Immature natural killer cell (primary cell): Measurements from ENCODE around the gene KCNK7. TPM values are rescaled to one million over a fixed set of nuclear protein-coding genes. Genes with fewer than 3 reads are reported as not detected.
"Not testable (repeated sequence)": the region's sequence is repeated elsewhere in the genome, so short reads cannot be mapped to it uniquely, and the experiment has no call there.

Source experiments
- DNase-seq, 3 donors: peaks; one replicate each; pipeline ENCODE4 v3.0.0; 2022; ENCODE audit warnings: mixed read lengths in 1 of 3
- H3K27ac Mint-ChIP-seq, 6 donors: one replicate each; pipeline ENCODE4 v1.8.0; 2020; ENCODE audit warnings: mixed read lengths in 6 of 6, mild to moderate bottlenecking in 5 of 6, inconsistent platforms in 4 of 6, moderate library complexity in 3 of 6
- H3K27me3 Mint-ChIP-seq, 3 donors: one replicate each; pipeline ENCODE4 v1.8.0; 2020 to 2021; ENCODE audit warnings: low read depth in 3 of 3, mild to moderate bottlenecking in 3 of 3, mixed read lengths in 3 of 3, moderate library complexity in 3 of 3, inconsistent platforms in 1 of 3
- H3K36me3 Mint-ChIP-seq, 3 donors: one replicate each; pipeline ENCODE4 v1.8.0; 2020; ENCODE audit warnings: mixed read lengths in 3 of 3, inconsistent platforms in 2 of 3, mild to moderate bottlenecking in 2 of 3
- H3K4me1 Mint-ChIP-seq, 2 donors: one replicate each; pipeline ENCODE4 v1.8.0; 2020; ENCODE audit warnings: inconsistent platforms in 2 of 2, mild to moderate bottlenecking in 2 of 2, mixed read lengths in 2 of 2, moderate library complexity in 1 of 2
- H3K4me3 Mint-ChIP-seq, 5 donors: one replicate each; pipeline ENCODE4 v1.8.0; 2020; ENCODE audit warnings: mild to moderate bottlenecking in 5 of 5, mixed read lengths in 5 of 5, inconsistent platforms in 3 of 5, moderate library complexity in 3 of 5
- H3K9me3 Mint-ChIP-seq, 6 donors: one replicate each; pipeline ENCODE4 v1.8.0; 2020; ENCODE audit warnings: mild to moderate bottlenecking in 6 of 6, mixed read lengths in 6 of 6, inconsistent platforms in 4 of 6, moderate library complexity in 3 of 6
- polyA plus RNA-seq, 3 donors: library from polyadenylated mRNA; unstranded; fragments of 300-500 nt; fragmentation: Illumina TruSeq; gene quantifications; one replicate each; pipeline ENCODE4 v1.2.3, GENCODE V29; 2021

Gene KCNK7
- not detected for polyA plus RNA-seq

GRCh38 chr11:65595543-65596281 lies at the start of gene KCNK7:
Gene KCNK7 (minus strand): TSS chr11:65595800. CDS start chr11:65595772, 28 bp downstream.
- H3K4me3 Mint-ChIP-seq = no peak within 1 kb of the TSS
- H3K27ac Mint-ChIP-seq = peak within 1 kb of the TSS in 1 of 6 donors; percentile 58
- H3K36me3 Mint-ChIP-seq = no peaks in the 10 kb centered on the region
- no peaks in the 10 kb centered on the region for H3K4me1 Mint-ChIP-seq
- H3K27me3 Mint-ChIP-seq = peaks cover 0 to 6% (median 0%) of the 10 kb centered on the region in 3 donors
- no peak for DNase-seq
- no peaks in the 10 kb centered on the region for H3K9me3 Mint-ChIP-seq

GRCh38 chr11:65644837-65645236 lies 49.2 kb upstream of the KCNK7 start:
- H3K27ac Mint-ChIP-seq = peak overlapping the region; percentile 51 to 88 (median 76)
- peaks cover 38 to 48% of the 10 kb centered on the region in 2 donors for H3K4me1 Mint-ChIP-seq
- no peak for DNase-seq
- peaks cover 3 to 30% (median 19%) of the 10 kb centered on the region in 3 donors for H3K36me3 Mint-ChIP-seq
- H3K9me3 Mint-ChIP-seq = no peaks in the 10 kb centered on the region
- H3K4me3 Mint-ChIP-seq = peak overlapping the region in 2 of 5 donors; percentile 24 to 45
- H3K27me3 Mint-ChIP-seq = peaks cover 26 to 51% (median 49%) of the 10 kb centered on the region in 3 donors

GRCh38 chr11:65643971-65644370 lies 48.4 kb upstream of the KCNK7 start:
- no peaks in the 10 kb centered on the region for H3K9me3 Mint-ChIP-seq
- H3K4me1 Mint-ChIP-seq = peaks cover 46 to 57% of the 10 kb centered on the region in 2 donors
- peak overlapping the region; percentile 60 to 100 (median 87) for H3K27ac Mint-ChIP-seq
- DNase-seq = no peak
- peaks cover 3 to 29% (median 19%) of the 10 kb centered on the region in 3 donors for H3K36me3 Mint-ChIP-seq
- H3K4me3 Mint-ChIP-seq = peak overlapping the region in 3 of 5 donors; percentile 10 to 54 (median 21)
- peaks cover 35 to 59% (median 58%) of the 10 kb centered on the region in 3 donors for H3K27me3 Mint-ChIP-seq

- peak in 1 of 3 donors; percentile 56 for DNase-seq
Observed at GRCh38 chr11:65642014-65642671, 46.5 kb upstream of the KCNK7 start.

GRCh38 chr11:65641297-65642013 lies 45.9 kb upstream of the KCNK7 start:
- DNase-seq = no peak
- Mint-ChIP-seq H3K9me3 (no peaks in the 10 kb centered on the region), H3K36me3 (peaks cover 0 to 24% (median 11%) of the 10 kb centered on the region in 3 donors), H3K27ac (peak overlapping the region; percentile 92 to 100 (median 98)), H3K4me3 (peak overlapping the region; percentile 85 to 96 (median 91)), H3K27me3 (peaks cover 41 to 65% (median 61%) of the 10 kb centered on the region in 3 donors), H3K4me1 (peaks cover 65 to 71% of the 10 kb centered on the region in 2 donors)

More at GRCh38 chr11:65642014-65642671, 46.5 kb upstream of the KCNK7 start:
- Mint-ChIP-seq H3K4me3 (peak overlapping the region; percentile 85 to 96 (median 91)), H3K27ac (peak overlapping the region; percentile 92 to 100 (median 98)), H3K4me1 (peaks cover 60 to 66% of the 10 kb centered on the region in 2 donors), H3K27me3 (peaks cover 41 to 66% (median 61%) of the 10 kb centered on the region in 3 donors), H3K36me3 (peaks cover 0 to 20% (median 11%) of the 10 kb centered on the region in 3 donors), H3K9me3 (no peaks in the 10 kb centered on the region)

- peak; percentile 84 to 87 (median 85) for DNase-seq
- Mint-ChIP-seq H3K4me1 (peaks cover 65 to 71% of the 10 kb centered on the region in 2 donors), H3K27me3 (peaks cover 39 to 61% (median 59%) of the 10 kb centered on the region in 3 donors), H3K4me3 (peak overlapping the region; percentile 91 to 100 (median 92)), H3K9me3 (no peaks in the 10 kb centered on the region), H3K36me3 (peaks cover 0 to 23% (median 10%) of the 10 kb centered on the region in 3 donors), H3K27ac (peak overlapping the region; percentile 99 to 100 (median 100))
Observed at GRCh38 chr11:65640483-65641296, 45.1 kb upstream of the KCNK7 start.

- peak overlapping the region; percentile 91 to 100 (median 92) for H3K4me3 Mint-ChIP-seq
- peaks cover 0 to 20% (median 6%) of the 10 kb centered on the region in 3 donors for H3K36me3 Mint-ChIP-seq
- DNase-seq = peak; percentile 97
- peak overlapping the region; percentile 99 to 100 (median 100) for H3K27ac Mint-ChIP-seq
- H3K9me3 Mint-ChIP-seq = no peaks in the 10 kb centered on the region
- H3K4me1 Mint-ChIP-seq = peaks cover 68 to 73% of the 10 kb centered on the region in 2 donors
- peaks cover 36 to 58% (median 51%) of the 10 kb centered on the region in 3 donors for H3K27me3 Mint-ChIP-seq
Observed at GRCh38 chr11:65639623-65640482, 44.3 kb upstream of the KCNK7 start.

- peak in 1 of 3 donors; percentile 52 for DNase-seq
- peak overlapping the region; percentile 99 to 100 (median 100) for H3K27ac Mint-ChIP-seq
- H3K27me3 Mint-ChIP-seq = peaks cover 36 to 56% (median 44%) of the 10 kb centered on the region in 3 donors
- peaks cover 0 to 17% (median 6%) of the 10 kb centered on the region in 3 donors for H3K36me3 Mint-ChIP-seq
- peak overlapping the region; percentile 91 to 100 (median 92) for H3K4me3 Mint-ChIP-seq
- peaks cover 70 to 73% of the 10 kb centered on the region in 2 donors for H3K4me1 Mint-ChIP-seq
- H3K9me3 Mint-ChIP-seq = not testable (repeated sequence)
Observed at GRCh38 chr11:65639228-65639597, 43.6 kb upstream of the KCNK7 start.

GRCh38 chr11:65637794-65638419 lies 42.3 kb upstream of the KCNK7 start, which contains the start of gene SIPA1:
Gene SIPA1 (plus strand): TSS chr11:65638101. CDS start chr11:65640922, 2,821 bp downstream.
- peak within 1 kb of the TSS; percentile 99 to 100 (median 100) for H3K27ac Mint-ChIP-seq
- peak; percentile 85 to 87 (median 85) for DNase-seq
- H3K4me1 Mint-ChIP-seq = peaks cover 68 to 73% of the 10 kb centered on the region in 2 donors
- peaks cover 0 to 16% (median 6%) of the 10 kb centered on the region in 3 donors for H3K36me3 Mint-ChIP-seq
- H3K4me3 Mint-ChIP-seq = peak within 1 kb of the TSS; percentile 91 to 100 (median 92)
- peaks cover 35 to 48% (median 36%) of the 10 kb centered on the region in 3 donors for H3K27me3 Mint-ChIP-seq
- no peaks in the 10 kb centered on the region for H3K9me3 Mint-ChIP-seq

- Mint-ChIP-seq H3K27ac (peak overlapping the region; percentile 89 to 100 (median 100)), H3K27me3 (peaks cover 33 to 48% (median 36%) of the 10 kb centered on the region in 3 donors), H3K4me1 (peaks cover 66 to 71% of the 10 kb centered on the region in 2 donors), H3K4me3 (peak overlapping the region; percentile 91 to 100 (median 92)), H3K36me3 (peaks cover 0 to 16% (median 6%) of the 10 kb centered on the region in 3 donors), H3K9me3 (no peaks in the 10 kb centered on the region)
- DNase-seq = no peak
Observed at GRCh38 chr11:65637032-65637557, 41.5 kb upstream of the KCNK7 start.
